NCI-H460 (cell line): ENCODE data around the gene MAP3K10. TPM values are rescaled to one million over a fixed set of nuclear protein-coding genes. Genes with fewer than 3 reads are reported as not detected.
"Not testable (repeated sequence)": the region's sequence is repeated elsewhere in the genome, so short reads cannot be mapped to it uniquely, and the experiment has no call there.

Experiments
- DNase-seq: peaks from one replicate; pipeline ENCODE4 v3.0.0-alpha.2; 2016; ENCODE audit warnings: low read depth; ENCODE audit errors: extremely low read depth
- total RNA-seq: library from RNA; depleted of rRNA; stranded (reverse); fragments of >200 nt; shearing (Covaris generic); gene quantifications from 2 replicates; pipeline ENCODE4 v1.2.3, GENCODE V29; 2014

Gene MAP3K10
- total RNA-seq, 1 experiment from 2014 or later = 7.4 TPM

DNA sequence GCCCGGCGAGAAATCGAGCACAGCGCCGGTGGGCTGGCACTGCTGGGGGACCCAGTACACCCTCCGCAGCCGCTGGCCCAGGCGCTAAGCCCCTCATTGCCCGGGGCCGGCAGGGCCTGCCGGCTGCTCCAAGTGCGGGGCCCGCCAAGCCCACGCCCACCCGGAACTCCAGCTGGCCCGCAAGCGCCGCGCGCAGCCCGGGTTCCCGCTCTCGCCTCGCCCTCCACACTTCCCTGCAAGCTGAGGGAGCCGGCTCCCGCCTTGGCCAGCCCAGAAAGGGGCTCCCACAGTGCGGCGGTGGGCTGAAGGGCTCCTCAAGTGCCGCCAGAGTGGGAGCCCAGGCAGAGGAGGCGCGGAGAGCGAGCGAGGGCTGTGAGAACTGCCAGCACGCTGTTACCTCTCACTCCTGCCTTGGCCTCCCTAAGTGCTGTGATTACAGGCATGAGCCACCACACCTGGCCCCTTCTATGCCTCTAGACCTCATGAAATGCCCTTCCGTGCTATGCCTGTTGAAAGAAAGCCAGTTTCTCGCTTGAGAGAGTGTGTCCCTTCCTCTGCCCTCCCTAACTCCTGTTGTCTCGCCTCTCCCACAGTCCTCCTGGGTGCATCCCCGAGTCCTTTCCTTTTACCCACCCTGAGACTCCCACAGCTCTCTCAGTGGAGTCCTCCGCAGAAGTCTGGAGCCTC lies 20.8 kb upstream of the MAP3K10 start:
- not testable (repeated sequence) for DNase-seq

DNA sequence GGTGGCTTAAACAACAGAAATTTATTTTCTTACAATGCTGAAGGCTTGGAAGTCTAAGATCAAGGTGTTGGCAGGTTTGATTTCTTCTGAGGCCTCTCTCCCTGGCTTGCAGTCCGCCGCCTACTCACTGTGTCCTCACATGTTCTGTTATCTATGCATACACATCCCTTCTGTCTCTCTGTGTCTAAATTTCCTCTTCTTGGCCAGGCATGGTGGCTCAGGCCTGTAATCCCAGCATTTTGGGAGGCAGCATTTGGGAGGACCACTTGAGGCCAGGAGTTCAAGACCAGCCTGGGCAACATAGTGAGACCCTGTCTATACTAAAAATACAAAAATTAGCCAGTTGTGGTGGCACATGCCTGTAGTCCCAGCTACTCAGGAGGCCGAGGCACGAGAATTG lies 19.9 kb upstream of the MAP3K10 start:
- DNase-seq = not testable (repeated sequence)

- no peak for DNase-seq
These were observed 17.1 kb upstream of the MAP3K10 start for GRCh38 chr19:40174092-40174491.

DNA sequence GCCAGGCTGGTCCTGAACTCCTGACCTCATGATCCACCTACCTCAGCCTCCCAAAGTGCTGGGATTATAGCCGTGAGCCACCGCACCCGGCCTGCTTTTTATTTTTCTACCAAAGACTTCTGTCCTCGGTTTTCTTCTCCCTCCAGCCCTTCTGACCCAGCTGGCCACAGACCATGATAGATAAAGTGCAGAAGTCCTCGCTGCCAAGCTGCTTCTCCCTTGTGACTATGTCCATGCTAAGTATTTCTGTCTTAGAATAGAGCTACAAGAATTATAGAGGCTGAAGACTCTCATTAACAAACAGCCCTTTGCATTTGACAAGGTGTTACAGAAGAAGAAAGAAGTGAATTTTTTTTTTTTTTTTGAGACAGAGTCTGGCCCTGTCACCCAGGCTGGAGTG lies 15.4 kb upstream of the MAP3K10 start:
- no peak for DNase-seq

- no peak for DNase-seq
These were observed 13.7 kb upstream of the MAP3K10 start for GRCh38 chr19:40177286-40178070.

DNA sequence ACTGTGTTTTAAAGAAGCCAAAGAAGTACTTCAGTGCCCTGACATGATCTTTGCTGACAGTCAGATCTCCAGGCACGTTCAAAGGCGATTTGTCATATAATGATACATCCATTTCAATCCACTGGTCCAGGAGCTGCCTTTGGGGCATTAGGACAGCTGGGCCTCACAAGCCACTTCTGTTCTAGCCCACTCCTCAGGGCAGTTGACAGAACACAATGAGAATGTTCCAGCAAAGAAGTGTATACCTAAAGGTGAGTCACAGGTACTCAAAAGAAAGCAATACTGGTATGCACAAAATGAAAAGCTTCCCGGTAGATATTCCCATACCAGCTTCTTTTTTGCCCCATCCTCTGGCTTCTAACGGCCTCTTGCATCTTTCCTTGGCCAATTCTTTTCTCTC lies 12.5 kb upstream of the MAP3K10 start:
- no peak for DNase-seq

DNA sequence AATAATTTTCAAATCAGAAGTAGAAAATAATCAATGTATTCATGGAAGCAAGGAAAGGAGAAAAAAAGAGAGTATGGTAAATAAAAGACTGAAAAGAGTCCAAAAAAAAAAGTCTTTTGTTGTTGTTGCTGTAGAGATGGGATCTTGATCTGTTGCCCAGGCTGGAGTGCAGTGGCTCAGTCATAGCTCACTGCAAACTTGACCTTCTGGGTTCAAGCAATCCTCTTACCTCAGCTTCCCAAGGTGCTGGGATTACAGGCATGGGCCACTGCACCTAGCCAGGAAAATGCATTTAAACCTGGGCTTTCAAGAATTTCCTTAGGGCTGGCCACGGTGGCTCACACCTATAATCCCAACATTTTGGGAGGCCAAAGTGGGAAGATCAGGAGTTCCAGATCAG lies 7.0 kb upstream of the MAP3K10 start:
- no peak for DNase-seq

DNA sequence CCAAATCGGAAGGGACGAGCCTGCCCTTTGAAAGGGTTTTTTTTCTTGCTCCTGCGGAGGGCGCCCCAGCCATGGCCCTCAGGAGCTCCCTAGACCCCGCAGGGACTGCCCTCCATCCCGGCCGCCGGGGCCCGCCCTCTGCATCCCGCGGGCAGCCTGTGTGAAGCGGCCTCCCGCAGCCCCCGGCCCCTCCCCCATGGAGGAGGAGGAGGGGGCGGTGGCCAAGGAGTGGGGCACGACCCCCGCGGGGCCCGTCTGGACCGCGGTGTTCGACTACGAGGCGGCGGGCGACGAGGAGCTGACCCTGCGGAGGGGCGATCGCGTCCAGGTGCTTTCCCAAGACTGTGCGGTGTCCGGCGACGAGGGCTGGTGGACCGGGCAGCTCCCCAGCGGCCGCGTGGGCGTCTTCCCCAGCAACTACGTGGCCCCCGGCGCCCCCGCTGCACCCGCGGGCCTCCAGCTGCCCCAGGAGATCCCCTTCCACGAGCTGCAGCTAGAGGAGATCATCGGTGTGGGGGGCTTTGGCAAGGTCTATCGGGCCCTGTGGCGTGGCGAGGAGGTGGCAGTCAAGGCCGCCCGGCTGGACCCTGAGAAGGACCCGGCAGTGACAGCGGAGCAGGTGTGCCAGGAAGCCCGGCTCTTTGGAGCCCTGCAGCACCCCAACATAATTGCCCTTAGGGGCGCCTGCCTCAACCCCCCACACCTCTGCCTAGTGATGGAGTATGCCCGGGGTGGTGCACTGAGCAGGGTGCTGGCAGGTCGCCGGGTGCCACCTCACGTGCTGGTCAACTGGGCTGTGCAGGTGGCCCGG lies 815 bp downstream of the MAP3K10 start:
- no peak for DNase-seq

GRCh38 chr19:40192758-40193586 lies 1.7 kb downstream of the MAP3K10 start:
- DNase-seq = no peak

DNA sequence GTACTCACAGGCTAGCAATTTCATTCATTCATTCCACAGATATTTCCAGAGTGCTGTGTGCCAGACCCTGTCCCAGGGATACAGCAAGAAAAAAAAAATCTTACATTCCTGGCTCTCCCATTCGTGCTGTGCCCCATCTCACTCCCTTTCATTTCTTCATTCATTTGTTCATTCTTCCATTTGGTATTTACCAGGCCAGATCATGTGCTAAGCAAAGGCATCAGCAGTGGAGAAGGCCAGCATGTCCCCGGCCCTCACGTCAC lies 2.3 kb downstream of the MAP3K10 start:
- DNase-seq = no peak

DNA sequence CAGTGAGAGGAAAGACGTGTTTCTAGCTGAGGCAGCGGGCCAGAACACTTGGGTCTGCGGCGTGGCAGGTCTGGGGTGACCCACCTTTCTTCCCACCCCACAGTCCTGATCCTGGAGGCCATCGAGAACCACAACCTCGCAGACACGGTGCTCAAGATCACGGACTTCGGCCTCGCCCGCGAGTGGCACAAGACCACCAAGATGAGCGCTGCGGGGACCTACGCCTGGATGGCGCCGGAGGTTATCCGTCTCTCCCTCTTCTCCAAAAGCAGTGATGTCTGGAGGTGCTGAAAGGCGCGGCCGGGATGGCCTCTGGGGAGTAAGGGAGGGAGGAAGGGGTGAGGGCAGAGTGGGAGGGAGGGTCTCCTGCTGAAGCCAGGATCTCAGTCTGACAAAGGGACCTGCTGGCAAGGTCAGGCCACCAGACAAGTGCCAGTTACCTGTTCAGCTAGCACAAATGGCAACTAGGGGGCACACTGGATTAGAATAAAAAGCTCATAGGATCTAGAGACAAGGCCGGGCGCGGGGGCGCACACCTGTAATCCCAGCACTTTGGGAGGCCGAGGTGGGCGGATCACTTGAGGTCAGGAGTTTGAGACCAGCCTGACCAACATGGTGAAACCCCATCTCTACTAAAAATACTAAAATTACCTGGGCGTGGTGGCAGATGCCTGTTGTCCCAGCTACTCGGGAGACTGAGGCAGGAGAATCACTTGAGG lies 7.2 kb downstream of the MAP3K10 start:
- no peak for DNase-seq

GRCh38 chr19:40200341-40201099 lies 9.3 kb downstream of the MAP3K10 start:
- no peak for DNase-seq

- no peak for DNase-seq
These were observed 13.2 kb downstream of the MAP3K10 start for GRCh38 chr19:40204381-40204780.

DNA sequence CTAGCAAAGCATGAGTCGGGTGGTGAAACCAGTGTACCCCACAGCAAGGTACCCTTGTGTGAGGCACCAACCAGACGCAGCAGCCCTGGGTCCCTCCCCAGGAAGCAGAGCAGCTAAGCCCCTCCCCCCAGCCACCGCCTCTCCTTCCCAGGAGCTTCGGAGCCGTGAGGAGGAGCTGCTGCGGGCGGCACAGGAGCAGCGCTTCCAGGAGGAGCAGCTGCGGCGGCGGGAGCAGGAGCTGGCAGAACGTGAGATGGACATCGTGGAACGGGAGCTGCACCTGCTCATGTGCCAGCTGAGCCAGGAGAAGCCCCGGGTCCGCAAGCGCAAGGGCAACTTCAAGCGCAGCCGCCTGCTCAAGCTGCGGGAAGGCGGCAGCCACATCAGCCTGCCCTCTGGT lies 14.5 kb downstream of the MAP3K10 start:
- DNase-seq = no peak

DNA sequence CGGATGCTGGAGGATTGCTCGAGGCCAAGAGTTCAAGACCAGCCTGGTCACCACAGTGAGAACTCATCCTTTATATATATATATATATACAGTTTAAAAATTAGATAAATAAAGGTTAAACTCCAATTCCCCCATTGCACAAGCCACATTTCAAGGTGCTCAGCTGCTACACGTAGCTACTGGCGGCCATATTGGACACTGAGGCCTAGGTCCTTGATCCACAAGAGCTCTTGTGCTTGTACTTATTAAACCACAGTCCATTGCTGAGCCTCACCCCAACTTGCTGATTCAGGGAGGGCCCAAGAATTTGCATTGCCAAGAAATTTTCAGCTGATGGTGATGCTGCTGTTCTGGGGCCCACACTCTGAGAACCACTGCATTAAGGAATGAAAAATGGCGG lies 17.4 kb downstream of the MAP3K10 start:
- no peak for DNase-seq

GRCh38 chr19:40210889-40211288 lies 19.7 kb downstream of the MAP3K10 start:
- DNase-seq = no peak

- no peak for DNase-seq
These were observed 22.1 kb downstream of the MAP3K10 start for GRCh38 chr19:40213251-40213829.

- DNase-seq = no peak
These were observed 22.8 kb downstream of the MAP3K10 start for GRCh38 chr19:40213882-40214570.
